GM19328 (cell line): ENCODE data around the gene USP9X.
"Not testable (repeated sequence)": the region's sequence is repeated elsewhere in the genome, so short reads cannot be mapped to it uniquely, and the experiment has no call there.

Experiments
- ATAC-seq: cut with Tn5 transposase; IDR thresholded peaks from one replicate; pipeline ENCODE4 v1.9.1; 2021; ENCODE audit warnings: mild to moderate bottlenecking, moderate library complexity; ENCODE audit not compliant: unreplicated experiment

Gene USP9X

GRCh38 chrX:41177297-41177696 is 92.1 kb downstream of the USP9X start:
- no peak for ATAC-seq

DNA sequence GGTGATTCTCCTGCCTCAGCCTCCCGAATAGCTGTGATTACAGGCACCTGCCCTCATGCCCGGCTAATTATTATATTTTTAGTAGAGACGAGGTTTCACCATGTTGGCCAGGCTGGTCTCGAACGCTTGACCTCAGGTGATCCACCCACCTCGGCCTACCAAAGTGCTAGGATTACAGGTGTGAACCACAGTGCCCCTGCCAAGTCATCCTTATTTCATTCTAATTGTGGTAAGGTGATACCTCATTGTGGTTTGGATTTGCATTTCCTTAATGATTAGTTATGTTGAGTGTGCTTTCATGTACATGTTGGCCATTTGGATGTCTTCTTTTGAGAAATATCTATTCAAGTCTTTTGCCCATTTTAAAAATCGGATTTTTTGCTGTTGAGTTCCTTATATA is 93.0 kb downstream of the USP9X start:
- ATAC-seq = no peak

GRCh38 chrX:41180194-41180908 is 95.1 kb downstream of the USP9X start:
- peak; percentile 57 for ATAC-seq

GRCh38 chrX:41184312-41184711 is 99.1 kb downstream of the USP9X start:
- peak; percentile 66 for ATAC-seq

GRCh38 chrX:41186946-41187345 is 101.7 kb downstream of the USP9X start:
- not testable (repeated sequence) for ATAC-seq

DNA sequence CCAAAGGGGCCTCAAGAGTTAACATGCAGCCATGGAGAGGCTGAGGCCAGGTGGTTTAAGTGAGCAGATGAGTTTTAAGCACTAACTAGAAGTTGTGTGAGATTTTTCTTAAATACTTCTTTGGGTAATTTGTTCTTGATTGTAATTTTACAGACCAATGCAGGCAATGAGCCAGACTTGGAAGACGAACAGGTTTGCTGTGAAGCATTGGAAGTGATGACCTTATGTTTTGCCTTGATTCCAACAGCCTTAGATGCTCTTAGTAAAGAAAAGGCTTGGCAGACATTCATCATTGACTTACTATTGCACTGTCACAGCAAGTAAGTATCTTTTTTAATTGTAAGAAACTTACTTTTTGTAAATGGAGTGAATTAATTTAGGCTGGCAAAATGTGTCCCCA is 103.9 kb downstream of the USP9X start:
- ATAC-seq = no peak

DNA sequence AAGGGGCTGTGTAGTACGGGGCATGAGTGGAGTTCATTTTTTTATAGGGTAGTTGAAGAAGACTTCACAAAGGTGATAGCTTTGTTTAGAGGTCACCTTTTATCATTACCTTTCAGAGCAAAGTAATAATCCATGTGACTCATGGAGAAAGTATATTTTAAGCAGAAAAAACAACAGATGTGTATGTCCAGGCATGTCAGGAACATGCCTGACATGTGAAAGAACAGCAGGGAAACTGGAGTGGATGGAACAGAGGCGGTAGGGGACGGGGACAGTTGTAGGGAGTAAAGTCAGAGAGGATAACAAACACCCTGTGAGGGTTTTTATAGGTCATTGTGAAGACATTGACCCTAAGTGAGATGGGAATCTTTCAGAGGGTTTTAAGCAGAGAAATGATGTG is 107.6 kb downstream of the USP9X start:
- ATAC-seq = no peak

GRCh38 chrX:41198410-41198809 is 113.2 kb downstream of the USP9X start:
- no peak for ATAC-seq

GRCh38 chrX:41200785-41201184 is 115.5 kb downstream of the USP9X start:
- no peak for ATAC-seq

GRCh38 chrX:41209853-41210252 is 124.6 kb downstream of the USP9X start:
- ATAC-seq = no peak

DNA sequence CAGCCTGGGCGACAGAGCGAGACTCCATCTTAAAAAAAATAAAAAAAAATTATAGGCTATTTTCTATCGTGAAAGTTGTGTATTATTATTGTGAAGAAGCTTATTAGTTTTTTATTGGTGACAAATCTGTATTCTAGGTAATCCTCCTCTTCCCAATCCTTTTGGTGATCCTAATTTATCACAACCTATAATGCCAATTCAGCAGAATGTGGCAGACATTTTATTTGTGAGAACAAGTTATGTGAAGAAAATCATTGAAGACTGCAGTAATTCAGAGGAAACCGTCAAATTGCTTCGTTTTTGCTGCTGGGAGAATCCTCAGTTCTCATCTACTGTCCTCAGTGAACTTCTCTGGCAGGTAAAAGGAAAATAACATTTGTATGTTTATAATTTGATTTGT is 139.4 kb downstream of the USP9X start:
- no peak for ATAC-seq

DNA sequence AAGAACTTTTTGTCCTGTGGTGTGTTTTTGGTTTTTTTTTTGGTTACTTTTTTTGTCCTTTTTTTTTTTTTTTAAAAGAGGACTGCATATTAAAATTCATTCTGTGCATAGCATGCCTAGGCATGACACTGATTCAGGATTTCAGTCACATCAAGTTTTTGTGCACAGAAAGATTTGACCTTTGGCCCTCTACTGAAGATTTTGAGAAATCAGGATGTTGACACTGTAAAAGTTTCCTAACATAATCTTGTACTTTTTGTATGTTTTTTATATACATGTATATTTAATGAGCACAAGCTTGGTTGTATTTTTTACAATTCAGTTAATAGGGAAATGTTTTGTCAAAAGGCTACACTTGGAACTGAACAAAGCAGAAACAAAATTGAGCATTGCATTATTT is 148.7 kb downstream of the USP9X start:
- ATAC-seq = no peak

- ATAC-seq = not testable (repeated sequence)
Observed at GRCh38 chrX:41234471-41234870, 149.2 kb downstream of the USP9X start.

- no peak for ATAC-seq
Observed at GRCh38 chrX:41234962-41235361, 149.7 kb downstream of the USP9X start.

DNA sequence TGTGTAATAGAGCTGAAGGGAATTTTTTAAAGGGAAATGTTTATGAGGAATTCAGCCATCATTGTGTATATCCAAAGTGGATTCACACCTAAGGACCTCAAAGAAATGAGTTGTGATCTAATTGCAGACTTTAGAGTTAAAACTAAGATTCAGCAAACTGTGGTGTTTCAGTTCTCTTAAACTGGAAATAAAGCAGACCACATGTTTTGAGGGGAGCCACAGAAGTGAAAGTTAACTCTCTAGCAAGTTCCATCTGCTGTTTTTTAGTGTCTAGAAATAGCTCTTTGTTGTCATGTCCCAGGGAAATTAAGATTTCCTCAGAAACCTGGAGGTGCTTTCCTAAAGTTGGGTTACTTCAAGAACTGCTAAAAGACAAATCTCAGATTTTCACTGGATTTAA is 151.4 kb downstream of the USP9X start:
- peak; percentile 54 for ATAC-seq

DNA sequence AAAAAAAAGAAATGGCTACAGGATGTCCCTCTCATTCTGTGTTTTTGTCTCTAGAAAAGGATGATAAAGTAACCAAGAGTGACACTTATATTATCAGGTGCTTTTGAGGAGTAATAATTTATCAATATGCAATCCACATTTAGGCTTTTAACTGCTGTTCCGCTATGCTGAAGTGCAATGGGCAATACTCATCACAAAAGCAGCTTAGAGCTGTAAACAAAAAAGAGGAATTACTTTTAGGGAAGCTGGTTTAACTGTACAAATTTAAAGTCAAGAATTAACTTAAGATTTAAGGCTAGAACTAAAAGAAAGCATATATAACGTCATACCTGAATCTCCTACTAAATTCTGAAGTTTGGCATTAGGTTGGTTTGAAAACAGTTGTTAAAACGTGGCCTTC is 155.3 kb downstream of the USP9X start:
- no peak for ATAC-seq

DNA sequence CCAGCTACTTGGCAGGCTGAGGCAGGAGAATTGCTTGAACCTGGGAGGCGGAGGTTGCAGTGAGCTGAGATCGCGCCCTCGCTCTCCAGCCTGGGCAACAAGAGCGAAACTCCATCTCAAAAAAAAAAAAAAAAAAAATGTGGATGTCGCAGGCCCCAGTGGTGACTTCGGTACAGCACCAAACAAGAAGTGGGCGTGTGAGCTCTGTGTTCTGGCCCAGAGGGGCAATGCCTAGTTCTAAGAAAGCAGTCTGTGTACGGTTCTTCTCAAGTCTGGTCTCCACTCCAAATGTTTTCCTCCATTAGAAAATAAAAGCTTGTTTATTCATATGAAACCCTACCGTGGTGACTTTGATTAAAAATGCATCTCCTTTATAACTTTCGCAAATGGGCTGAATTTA is 156.7 kb downstream of the USP9X start:
- ATAC-seq = no peak

GRCh38 chrX:41245641-41246040 is 160.4 kb downstream of the USP9X start:
- ATAC-seq = no peak

DNA sequence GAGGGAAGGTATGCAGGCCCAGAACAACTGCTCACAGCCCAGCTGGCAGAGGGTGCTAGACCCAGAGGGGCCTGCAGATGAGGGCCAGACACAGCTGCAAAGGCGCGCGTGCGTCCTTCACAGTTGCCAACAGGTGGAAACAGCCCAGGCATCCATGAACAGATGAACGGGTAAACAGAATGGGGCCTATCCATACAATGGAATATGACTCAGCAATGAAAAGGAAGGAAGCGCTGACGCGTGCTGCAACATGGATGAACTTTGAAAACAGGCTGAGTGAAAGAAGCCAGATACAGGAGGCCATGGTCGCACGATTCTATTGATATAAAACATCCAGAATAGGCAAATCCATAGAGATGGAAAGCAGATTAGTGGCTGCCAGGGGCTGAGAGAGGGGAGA is 165.6 kb downstream of the USP9X start:
- no peak for ATAC-seq

DNA sequence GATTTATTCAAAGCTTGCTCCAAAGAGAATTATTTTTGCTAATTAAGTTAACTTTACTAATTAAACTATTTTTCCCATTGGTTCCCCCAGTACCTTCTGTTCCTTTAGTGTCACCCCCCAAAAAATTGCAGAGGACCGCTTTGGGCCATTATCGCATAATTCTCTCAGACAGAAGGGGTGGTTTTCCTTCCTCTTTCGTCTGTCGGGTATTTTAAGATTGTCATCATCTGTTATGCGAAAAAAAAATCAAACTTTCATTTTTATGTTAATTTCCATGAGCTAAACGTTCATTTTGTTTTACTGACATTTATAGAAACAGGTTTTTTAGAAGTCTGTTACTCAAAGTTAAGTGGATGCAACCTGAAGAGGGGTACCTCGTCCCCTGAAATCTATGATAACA is 172.6 kb downstream of the USP9X start:
- ATAC-seq = no peak

DNA sequence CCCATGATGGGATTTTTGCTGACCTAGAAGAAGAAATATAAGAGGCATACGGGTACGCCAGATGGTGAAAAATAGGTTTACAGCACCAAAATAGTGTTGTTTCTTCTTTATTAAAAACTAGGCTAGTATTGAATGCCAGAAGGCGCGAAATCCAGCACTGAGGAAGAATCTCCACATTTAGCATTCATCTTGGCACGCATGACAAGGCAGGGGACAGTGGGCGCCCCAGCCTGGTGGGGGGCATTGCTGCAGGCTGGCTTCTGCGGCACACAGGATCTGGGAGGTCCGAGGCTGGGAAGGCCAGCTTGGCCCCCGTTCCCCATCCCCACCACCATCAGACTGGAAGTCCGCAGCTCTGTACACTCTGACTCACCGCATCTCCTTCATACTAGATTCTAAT is 173.0 kb downstream of the USP9X start:
- ATAC-seq = no peak

DNA sequence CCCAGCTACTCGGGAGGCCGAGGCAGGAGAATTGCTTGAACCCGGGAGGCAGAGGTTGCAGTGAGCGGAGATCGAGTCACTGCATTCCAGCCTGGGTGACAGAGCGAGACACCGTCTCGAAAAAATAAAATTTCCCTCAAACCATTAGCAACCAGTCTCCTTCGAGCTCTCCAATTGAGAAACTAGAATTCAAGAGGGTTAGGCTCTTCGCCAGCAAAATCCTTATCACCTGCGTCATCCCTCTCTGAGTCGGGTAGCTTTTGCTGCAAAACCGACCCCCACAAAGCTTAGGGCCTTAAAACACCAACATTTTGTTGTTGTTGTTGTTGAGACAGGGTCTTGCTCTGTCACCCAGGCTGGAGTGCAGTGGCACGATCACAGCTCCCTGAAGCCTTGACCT is 173.6 kb downstream of the USP9X start:
- no peak for ATAC-seq

GRCh38 chrX:41259516-41259915 is 174.3 kb downstream of the USP9X start:
- ATAC-seq = no peak
